H1 (cell line): Measurements from ENCODE around the gene CLEC16A. TPM values are rescaled to one million over a fixed set of nuclear protein-coding genes. Genes with fewer than 3 reads are reported as not detected.

Source experiments
- CTCF ChIA-PET: fragments of 300-600 bp; sonication (Branson Sonifier 250); formaldehyde crosslinking; loops from one replicate; lab custom pipeline; 2021; ENCODE audit not compliant: partially characterized antibody; lab: Charles Lee
- POLR2A ChIA-PET: fragments of 300-600 bp; sonication (Branson Sonifier 250); formaldehyde crosslinking; loops from one replicate; lab custom pipeline; 2021; ENCODE audit warnings: inconsistent platforms; ENCODE audit not compliant: partially characterized antibody; lab: Charles Lee
- DNase-seq, 2 experiments: peaks; one replicate each; pipeline versions ENCODE4 v3.0.0 to v3.0.0-alpha.2; 2010 to 2022; ENCODE audit warnings: low spot score in 2 of 2, low read depth in 1 of 2, mixed read lengths in 1 of 2
- FAIRE-seq: peaks from 2 replicates; lab custom pipeline; 2011; peaks lifted over from hg19 to GRCh38; lab: Jason Lieb, UNC
- H2AFZ ChIP-seq: 2 replicates; pipeline ENCODE4 v1.8.1; 2012; ENCODE audit warnings: low read length, inconsistent platforms
- H2AK5ac ChIP-seq: 2 replicates; pipeline ENCODE4 v1.6.1; 2013; ENCODE audit warnings: low read depth, low read length
- H2BK120ac ChIP-seq: replicated peaks from 2 replicates; pipeline ENCODE3; 2013; ENCODE audit warnings: low read depth, low read length, inconsistent platforms
- H2BK12ac ChIP-seq: 2 replicates; pipeline ENCODE4 v1.6.1; 2013; ENCODE audit warnings: low read depth, low read length
- H2BK15ac ChIP-seq: 2 replicates; pipeline ENCODE4 v1.6.1; 2013; ENCODE audit warnings: low read length
- H2BK20ac ChIP-seq: 2 replicates; pipeline ENCODE4 v1.6.1; 2013; ENCODE audit warnings: low read length
- H2BK5ac ChIP-seq: 2 replicates; pipeline ENCODE4 v1.6.1; 2013; ENCODE audit warnings: low read depth, low read length
- H3K14ac ChIP-seq: 2 replicates; pipeline ENCODE4 v1.6.1; 2013; ENCODE audit warnings: inconsistent platforms; ENCODE audit not compliant: insufficient read length
- H3K18ac ChIP-seq: 2 replicates; pipeline ENCODE4 v1.6.1; 2013; ENCODE audit warnings: low read length; ENCODE audit errors: extremely low read depth
- H3K23ac ChIP-seq: 2 replicates; pipeline ENCODE4 v1.6.1; 2013; ENCODE audit warnings: inconsistent platforms; ENCODE audit not compliant: insufficient read length
- H3K23me2 ChIP-seq: 2 replicates; pipeline ENCODE4 v1.6.1; 2013; ENCODE audit warnings: low read depth, low read length
- H3K27ac ChIP-seq: 2 replicates; pipeline ENCODE4 v1.6.1; 2011; ENCODE audit warnings: low read depth, low read length, inconsistent platforms
- H3K27me3 ChIP-seq, 4 experiments: replicated peaks in 1 of 4; 1 replicate in 1 of 4; 2 replicates in 3 of 4; pipeline versions ENCODE4 v1.6.1 to v1.8.1; 2011 to 2013; ENCODE audit warnings: low read length in 3 of 4, mild to moderate bottlenecking in 3 of 4, inconsistent platforms in 2 of 4, mixed read lengths in 2 of 4, moderate library complexity in 1 of 4; ENCODE audit not compliant: control insufficient read depth in 3 of 4, insufficient read depth in 3 of 4; ENCODE audit errors: extremely low read depth in 1 of 4
- H3K36me3 ChIP-seq, 4 experiments: 2 replicates each; pipeline versions ENCODE4 v1.6.1 to v1.8.1; 2011 to 2013; ENCODE audit warnings: mild to moderate bottlenecking in 4 of 4, low read length in 3 of 4, moderate library complexity in 2 of 4, control low read depth in 1 of 4, inconsistent platforms in 1 of 4; ENCODE audit not compliant: insufficient read depth in 4 of 4, control insufficient read depth in 2 of 4
- H3K4ac ChIP-seq: replicated peaks from 2 replicates; pipeline ENCODE3; 2013; ENCODE audit warnings: low read length, low read depth, mixed read lengths, inconsistent platforms; ENCODE audit not compliant: insufficient read length
- H3K4me1 ChIP-seq, 4 experiments: replicated peaks in 1 of 4; 1 replicate in 1 of 4; 2 replicates in 3 of 4; pipeline versions ENCODE4 v1.6.1 to v1.8.1; 2011 to 2013; ENCODE audit warnings: low read length in 3 of 4, inconsistent platforms in 2 of 4, mixed read lengths in 1 of 4; ENCODE audit not compliant: insufficient read depth in 4 of 4, control insufficient read depth in 3 of 4
- H3K4me2 ChIP-seq, 2 experiments: 2 replicates each; pipeline versions ENCODE4 v1.6.1 to v1.8.1; 2011 to 2013; ENCODE audit warnings: low read depth in 2 of 2, low read length in 2 of 2, control low read depth in 1 of 2, inconsistent platforms in 1 of 2, mild to moderate bottlenecking in 1 of 2; ENCODE audit not compliant: insufficient read depth in 1 of 2
- H3K4me3 ChIP-seq, 4 experiments: fragments of 200-600, 300-600 bp in 1 of 4; sonication (generic), shearing (Covaris generic), sonication (Bioruptor Twin) in 1 of 4; 2 replicates each; pipeline versions ENCODE4 v1.5.1 to v1.8.1; 2011 to 2016; ENCODE audit warnings: low read length in 4 of 4, low read depth in 3 of 4, control low read depth in 2 of 4, inconsistent platforms in 2 of 4, mild to moderate bottlenecking in 2 of 4, mixed read lengths in 1 of 4, moderate library complexity in 1 of 4; ENCODE audit not compliant: insufficient read depth in 2 of 4; ENCODE audit errors: extremely low read depth in 1 of 4
- H3K56ac ChIP-seq: replicated peaks from 2 replicates; pipeline ENCODE3; 2013; ENCODE audit warnings: low read depth, mild to moderate bottlenecking, mixed read lengths, low read length, inconsistent platforms; ENCODE audit not compliant: insufficient read length
- H3K79me1 ChIP-seq: 2 replicates; pipeline ENCODE4 v1.6.1; 2013; ENCODE audit warnings: low read depth, low read length, control low read depth
- H3K79me2 ChIP-seq, 2 experiments: 2 replicates each; pipeline versions ENCODE4 v1.6.1 to v1.8.1; 2012 to 2013; ENCODE audit warnings: low read length in 2 of 2, mild to moderate bottlenecking in 2 of 2, inconsistent platforms in 1 of 2; ENCODE audit not compliant: insufficient read depth in 2 of 2, control insufficient read depth in 1 of 2
- H3K9ac ChIP-seq, 4 experiments: replicated peaks in 1 of 4; 1 replicate in 1 of 4; 2 replicates in 3 of 4; pipeline versions ENCODE4 v1.6.1 to v1.8.1; 2011 to 2013; ENCODE audit warnings: low read depth in 3 of 4, low read length in 3 of 4, control low read depth in 2 of 4, mild to moderate bottlenecking in 2 of 4, moderate library complexity in 2 of 4, inconsistent platforms in 1 of 4; ENCODE audit errors: extremely low read depth in 1 of 4
- H3K9me3 ChIP-seq, 2 experiments: 2 replicates each; pipeline versions ENCODE4 v1.6.1 to v1.8.1; 2012 to 2013; ENCODE audit warnings: mild to moderate bottlenecking in 2 of 2, moderate library complexity in 2 of 2, control low read depth in 1 of 2, inconsistent platforms in 1 of 2, low read depth in 1 of 2, low read length in 1 of 2, mixed read lengths in 1 of 2; ENCODE audit not compliant: insufficient read depth in 2 of 2
- H4K20me1 ChIP-seq, 2 experiments: replicated peaks in 1 of 2; 2 replicates each; pipeline versions ENCODE3 to v1.8.1; 2011 to 2013; ENCODE audit warnings: inconsistent platforms in 2 of 2, low read length in 2 of 2, mild to moderate bottlenecking in 1 of 2; ENCODE audit not compliant: insufficient read depth in 2 of 2, control insufficient read depth in 1 of 2
- H4K5ac ChIP-seq: 2 replicates; pipeline ENCODE4 v1.6.1; 2013; ENCODE audit warnings: low read length, low read depth, mixed read lengths, inconsistent platforms; ENCODE audit not compliant: insufficient read length
- H4K8ac ChIP-seq: 2 replicates; pipeline ENCODE4 v1.8.0; 2013; ENCODE audit warnings: mild to moderate bottlenecking, moderate library complexity, low read length, inconsistent platforms; ENCODE audit not compliant: insufficient read depth; ENCODE audit errors: extremely low read depth
- H4K91ac ChIP-seq: replicated peaks from 2 replicates; pipeline ENCODE3; 2013; ENCODE audit warnings: low read length, mixed read lengths, inconsistent platforms; ENCODE audit not compliant: insufficient read length
- SP2 ChIP-seq: IDR thresholded peaks from 2 replicates; pipeline ENCODE4 v1.6.1; 2012; ENCODE audit warnings: mild to moderate bottlenecking, low read length, inconsistent platforms
- WGBS, 2 experiments: shearing (Covaris generic) in 1 of 2; methylation state at CpG; one replicate each; pipeline versions ENCODE4 v1.1.6 to v1.1.7; 2013 to 2015; ENCODE audit warnings: low lambda C conversion rate in 2 of 2, mixed read lengths in 2 of 2, inconsistent platforms in 1 of 2, low coverage in 1 of 2, missing lambda C conversion rate in 1 of 2; ENCODE audit not compliant: insufficient replicate concordance in 2 of 2, insufficient coverage in 1 of 2, insufficient read length in 1 of 2; ENCODE audit errors: extremely low coverage in 1 of 2, missing lambda C conversion rate in 1 of 2; 5-methylcytosine and 5-hydroxymethylcytosine counted together
- polyA plus RNA-seq, 7 experiments: library from polyadenylated mRNA; depleted of rRNA in 3 of 7; stranded (reverse) in 5 of 7; unstranded in 2 of 7; fragments of >200 nt in 5 of 7; fragments of 200-250 nt in 2 of 7; gene quantifications; 1 replicate in 5 of 7; 2 replicates in 1 of 7; 4 replicates in 1 of 7; pipeline versions ENCODE4 v1.2.1 to v1.2.3, GENCODE V29; 2011 to 2013; ENCODE audit warnings: missing spikeins in 2 of 7, mixed read lengths in 2 of 7
- total RNA-seq: library from RNA; stranded (reverse); fragmentation: NEBNext Ultra II Directional; extraction: Animal tissue kit (Norgen Biotek cat#: 25700); gene quantifications from 2 replicates; pipeline ENCODE4 v1.2.1, GENCODE V29; 2021

The CLEC16A gene
- total and polyA plus RNA-seq, 2 of the 8 experiments (the other 6 are each of a cell fraction or from before 2014, with no cell fraction given): 7.6 to 19.3 TPM

- POLR2A ChIA-PET: interaction anchor here (1.6 kb wide), 1 partner anchor 10 kb away, joined by 7 read pairs; no protein-coding TSS in a partner anchor
- Histone ChIP-seq H3K4me2 (no peak overlapping the region), H3K27ac (no peak overlapping the region), H2BK15ac (no peak overlapping the region), H3K4ac (no peak overlapping the region), H2BK120ac (no peak overlapping the region), H3K9ac (no peak overlapping the region), H4K20me1 (no peaks in the 10 kb centered on the region), H4K8ac (no peak overlapping the region), H3K23me2 (no peaks in the 10 kb centered on the region), H2BK5ac (no peak overlapping the region), H3K9me3 (no peaks in the 10 kb centered on the region), H3K79me1 (no peaks in the 10 kb centered on the region), H2BK12ac (no peak overlapping the region), H4K5ac (no peak overlapping the region), H2AFZ (no peak overlapping the region), H2AK5ac (no peak overlapping the region), H3K14ac (no peak overlapping the region), H3K27me3 (peaks cover 0 to 3% (median 0%) of the 10 kb centered on the region in 4 experiments; a peak in 1 of 7 replicates), H3K4me3 (no peak overlapping the region), H2BK20ac (no peak overlapping the region), H3K56ac (no peak overlapping the region), H4K91ac (no peak overlapping the region), H3K23ac (no peak overlapping the region), H3K36me3 (no peaks in the 10 kb centered on the region), H3K4me1 (peaks cover 0 to 5% (median 0%) of the 10 kb centered on the region in 4 experiments; a peak in 2 of 7 replicates), H3K18ac (no peak overlapping the region), H3K79me2 (no peaks in the 10 kb centered on the region)
- no peak for TF ChIP-seq SP2
- FAIRE-seq: no peak
- CTCF ChIA-PET: interaction anchor here (0.6 to 8.1 kb wide), 4 partner anchors 7 to 406 kb away, joined by 3 to 82 read pairs (median 16); partner anchors contain the start of gene CIITA
- no peak for DNase-seq
- WGBS, 2 experiments: 58 to 91% methylated on average over 1 to 3 of the region's 3 CpGs
These were observed 27.8 kb upstream of the CLEC16A start for GRCh38 chr16:10916534-10916933.
